Mucosa of stomach (tissue), 1 donor: Measurements from ENCODE around the gene GJA10.

Experiments used
- H3K27me3 ChIP-seq: one replicate; pipeline ENCODE4 v1.7.0; 2013; ENCODE audit warnings: mild to moderate bottlenecking, low read length; ENCODE audit not compliant: control insufficient read depth, insufficient read depth
- H3K36me3 ChIP-seq: one replicate; pipeline ENCODE4 v1.7.0; 2013; ENCODE audit warnings: low read length; ENCODE audit not compliant: control insufficient read depth, insufficient read depth
- H3K4me1 ChIP-seq: one replicate; pipeline ENCODE4 v1.7.0; 2013; ENCODE audit warnings: mild to moderate bottlenecking, low read length; ENCODE audit not compliant: control insufficient read depth, insufficient read depth
- H3K4me3 ChIP-seq: one replicate; pipeline ENCODE4 v1.7.0; 2013; ENCODE audit warnings: low read length
- H3K9ac ChIP-seq: one replicate; pipeline ENCODE4 v1.7.0; 2013; ENCODE audit warnings: mild to moderate bottlenecking, low read length, moderate library complexity
- H3K9me3 ChIP-seq: one replicate; pipeline ENCODE4 v1.7.0; 2013; ENCODE audit warnings: mild to moderate bottlenecking, low read length, moderate library complexity; ENCODE audit not compliant: control insufficient read depth
- donor health status: Pancreatic carcinoma.

The GJA10 gene

DNA sequence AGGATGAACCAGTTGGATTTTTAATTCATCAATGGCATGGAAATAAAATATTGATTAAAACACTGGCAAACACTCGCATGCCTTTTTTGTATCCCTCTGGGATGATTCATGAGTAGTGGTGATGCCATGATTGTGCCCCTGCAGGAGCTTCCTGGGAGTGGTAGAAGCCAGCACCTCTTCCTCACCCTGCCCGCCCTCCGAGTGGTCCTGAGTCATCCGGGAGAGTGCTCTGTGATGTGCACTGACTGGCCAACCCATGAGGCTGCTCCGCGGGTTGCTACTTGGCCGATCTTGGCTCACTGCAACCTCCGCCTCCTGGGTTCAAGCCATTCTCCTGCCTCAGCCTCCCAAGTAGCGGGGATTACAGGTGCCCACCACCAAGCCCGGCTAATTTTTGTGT, 27.4 kb downstream of the GJA10 start:
- no peaks in the 10 kb centered on the region for H3K4me1 ChIP-seq
- H3K36me3 ChIP-seq, result no peaks in the 10 kb centered on the region
- H3K4me3 ChIP-seq, result no peak overlapping the region

DNA sequence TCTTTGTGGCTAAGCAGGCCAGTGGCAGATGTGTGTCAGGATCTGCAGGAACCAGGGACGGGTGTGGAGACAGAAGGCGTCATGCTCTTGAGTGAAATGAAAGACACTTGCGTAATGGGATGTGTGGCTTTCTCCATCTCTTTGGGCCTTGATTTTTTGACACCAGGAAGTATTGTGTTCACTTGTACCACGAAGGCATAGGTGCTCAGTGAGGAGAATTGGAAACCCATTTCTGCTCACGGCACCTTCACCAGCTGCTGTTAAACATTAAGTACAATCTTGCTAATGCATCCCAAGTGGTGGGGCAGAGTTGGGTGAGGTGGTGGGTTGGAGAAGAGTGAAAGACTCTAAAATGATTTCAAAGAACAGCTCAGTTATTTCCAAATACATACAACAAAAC, 30.0 kb downstream of the GJA10 start:
- no peak overlapping the region for H3K4me3 ChIP-seq
- no peaks in the 10 kb centered on the region for H3K36me3 ChIP-seq
- H3K27me3 ChIP-seq, result no peaks in the 10 kb centered on the region
- no peak overlapping the region for H3K9ac ChIP-seq
- no peaks in the 10 kb centered on the region for H3K9me3 ChIP-seq
- H3K4me1 ChIP-seq, result no peaks in the 10 kb centered on the region

More for the DNA sequence above, 27.4 kb downstream of the GJA10 start:
- Histone ChIP-seq H3K9me3 (no peaks in the 10 kb centered on the region), H3K9ac (no peak overlapping the region), H3K27me3 (no peaks in the 10 kb centered on the region)

DNA sequence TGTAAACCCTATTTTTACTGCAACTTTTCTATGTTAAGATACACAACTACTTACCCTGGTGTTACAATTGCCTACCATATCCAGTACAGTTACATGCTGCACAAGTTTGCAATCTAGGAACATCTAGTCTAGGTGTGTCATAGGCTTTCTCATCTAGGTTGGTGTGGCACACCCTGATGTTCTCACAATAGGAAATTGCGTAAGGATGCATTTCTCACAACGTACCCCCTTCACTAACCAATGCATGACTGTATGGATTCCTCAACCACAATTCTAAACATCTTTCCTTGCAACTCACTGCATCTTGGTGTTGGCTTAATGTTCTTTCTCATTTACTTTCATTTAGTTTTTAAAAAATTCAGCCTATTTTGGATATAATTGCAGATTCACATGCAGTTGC, 31.6 kb downstream of the GJA10 start:
- H3K4me1 ChIP-seq, result no peaks in the 10 kb centered on the region
- H3K9me3 ChIP-seq, result no peaks in the 10 kb centered on the region
- H3K27me3 ChIP-seq, result no peaks in the 10 kb centered on the region
- H3K9ac ChIP-seq, result no peak overlapping the region
- H3K36me3 ChIP-seq, result no peaks in the 10 kb centered on the region
- no peak overlapping the region for H3K4me3 ChIP-seq

DNA sequence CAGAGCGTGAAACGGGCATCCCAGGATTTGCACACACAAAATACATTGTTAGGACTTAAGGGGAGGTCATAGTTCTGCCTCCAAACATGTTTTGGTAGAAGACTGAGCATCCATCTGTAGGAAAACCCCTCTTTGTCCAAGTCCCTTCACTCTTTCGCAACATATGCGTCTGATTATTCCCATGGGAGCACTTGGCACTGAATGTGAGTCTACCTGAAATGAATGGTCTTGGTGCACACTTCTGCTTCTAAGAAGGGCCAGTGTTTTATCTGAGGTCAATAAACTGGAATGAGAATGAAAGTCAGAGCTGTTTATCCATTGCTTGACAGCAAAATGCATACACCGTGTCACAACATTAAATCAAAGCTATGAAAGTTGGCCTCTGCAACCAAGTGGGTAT, 33.0 kb downstream of the GJA10 start:
- no peaks in the 10 kb centered on the region for H3K27me3 ChIP-seq
- H3K9me3 ChIP-seq, result no peaks in the 10 kb centered on the region
- H3K4me3 ChIP-seq, result no peak overlapping the region
- no peak overlapping the region for H3K9ac ChIP-seq
- no peaks in the 10 kb centered on the region for H3K36me3 ChIP-seq
- no peaks in the 10 kb centered on the region for H3K4me1 ChIP-seq

DNA sequence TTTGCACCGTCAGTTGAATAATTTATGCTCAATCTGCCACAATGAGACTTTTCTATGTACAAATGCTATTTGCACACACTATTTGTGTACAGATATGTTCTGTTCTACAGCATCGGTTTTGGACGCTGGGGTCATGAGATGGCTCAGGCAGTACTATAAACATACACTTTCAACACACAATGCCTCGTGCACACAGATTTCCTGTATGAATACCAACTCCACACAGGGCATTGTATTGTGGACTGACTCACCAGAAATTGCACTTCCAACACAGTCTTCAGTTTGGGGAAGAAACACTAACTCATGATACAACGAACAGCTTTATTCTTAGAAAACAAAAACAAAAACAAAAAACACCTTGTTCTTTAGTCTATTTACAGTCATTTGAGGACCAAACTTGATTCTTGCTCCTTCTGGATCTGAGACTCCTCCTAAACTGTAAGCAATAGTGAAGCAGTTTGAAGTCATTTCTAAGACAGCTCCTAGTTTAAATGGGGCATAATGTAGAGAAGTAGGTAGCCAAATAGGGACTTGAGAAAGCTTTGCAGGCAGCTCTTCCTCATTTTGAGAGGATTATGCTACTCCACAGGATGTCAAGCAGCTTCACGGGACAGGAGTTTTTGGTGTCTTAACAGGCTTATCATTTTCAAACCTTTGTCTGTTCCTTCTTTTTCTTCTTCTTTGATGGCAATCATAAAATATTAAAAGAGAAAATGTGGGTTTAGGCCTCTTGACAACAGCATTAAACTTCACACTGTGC, 33.7 kb downstream of the GJA10 start:
- H3K9me3 ChIP-seq, result no peaks in the 10 kb centered on the region
- H3K36me3 ChIP-seq, result no peaks in the 10 kb centered on the region
- no peaks in the 10 kb centered on the region for H3K27me3 ChIP-seq
- H3K9ac ChIP-seq, result no peak overlapping the region
- no peak overlapping the region for H3K4me3 ChIP-seq
- no peaks in the 10 kb centered on the region for H3K4me1 ChIP-seq

DNA sequence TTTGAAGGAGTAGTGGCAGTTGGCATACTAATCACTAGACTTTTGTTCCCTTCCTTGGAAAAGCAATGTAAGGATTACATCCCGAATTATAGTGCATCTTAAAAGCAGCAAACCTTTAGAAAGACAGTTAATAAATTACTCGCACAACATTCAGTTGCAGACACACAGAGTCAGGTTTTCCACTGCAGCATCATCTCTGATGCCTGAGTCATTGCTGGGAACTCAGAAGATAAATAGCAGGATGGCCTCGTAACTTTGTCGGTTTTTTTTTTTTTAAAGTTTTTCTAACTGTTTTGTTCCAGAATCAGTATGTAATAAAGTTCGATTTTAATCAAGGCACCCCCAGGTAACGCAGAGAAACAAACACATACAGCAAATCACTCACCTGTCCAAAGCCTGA, 34.3 kb downstream of the GJA10 start:
- H3K4me1 ChIP-seq, result no peaks in the 10 kb centered on the region
- H3K9ac ChIP-seq, result no peak overlapping the region
- H3K36me3 ChIP-seq, result no peaks in the 10 kb centered on the region
- no peaks in the 10 kb centered on the region for H3K27me3 ChIP-seq
- H3K9me3 ChIP-seq, result no peaks in the 10 kb centered on the region
- no peak overlapping the region for H3K4me3 ChIP-seq

DNA sequence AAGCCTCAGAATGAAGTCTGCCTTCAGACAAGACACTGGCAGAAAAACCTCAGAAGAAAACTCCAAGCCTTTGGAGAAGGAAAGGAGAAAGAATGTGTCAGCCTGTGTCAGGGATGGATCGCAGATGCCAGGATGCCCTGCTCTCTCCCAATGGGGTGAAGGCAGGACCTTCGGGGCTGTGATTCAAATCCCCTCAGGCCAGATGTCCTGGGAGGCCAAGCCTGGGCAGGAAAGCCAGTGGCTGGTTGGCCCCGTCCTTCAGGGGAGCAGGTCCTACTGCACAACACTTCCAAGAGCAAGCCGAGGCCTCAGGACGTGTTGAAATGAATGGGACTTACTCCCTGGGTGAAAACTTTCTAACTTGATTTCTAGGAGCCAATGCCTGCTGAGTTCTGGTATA, 36.5 kb downstream of the GJA10 start:
- Histone ChIP-seq H3K9me3 (no peaks in the 10 kb centered on the region), H3K36me3 (no peaks in the 10 kb centered on the region), H3K4me1 (no peaks in the 10 kb centered on the region), H3K9ac (no peak overlapping the region), H3K27me3 (no peaks in the 10 kb centered on the region), H3K4me3 (no peak overlapping the region)

DNA sequence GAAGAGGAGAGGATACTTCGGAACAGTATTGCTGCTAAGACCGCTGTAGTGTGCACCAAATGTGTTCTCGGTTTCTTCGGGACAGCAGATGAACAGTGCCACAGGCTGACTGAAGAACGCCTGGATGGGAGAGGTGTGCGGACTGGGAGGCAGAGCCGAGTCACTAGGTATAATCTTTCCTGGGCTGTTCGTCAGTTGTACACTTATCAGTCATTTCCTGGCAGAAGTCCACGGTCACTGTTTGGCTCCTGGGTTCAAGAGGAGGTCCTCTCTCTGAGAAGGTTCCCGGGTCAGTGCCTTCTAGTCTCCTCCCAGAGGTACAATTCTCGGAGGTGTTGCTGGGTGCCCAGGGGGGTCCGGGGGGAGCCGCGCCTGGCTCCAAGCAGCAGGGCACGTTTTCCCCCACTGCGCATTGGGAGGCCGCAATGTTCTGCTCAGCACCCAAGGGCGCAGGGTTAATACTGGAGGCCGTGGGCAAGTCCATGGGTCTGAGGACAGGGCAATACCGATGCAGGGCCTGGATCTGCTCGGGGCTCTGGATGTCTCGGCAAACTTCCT, 38.1 kb downstream of the GJA10 start:
- no peaks in the 10 kb centered on the region for H3K4me1 ChIP-seq
- no peak overlapping the region for H3K4me3 ChIP-seq
- H3K9me3 ChIP-seq, result no peaks in the 10 kb centered on the region
- H3K36me3 ChIP-seq, result no peaks in the 10 kb centered on the region
- H3K9ac ChIP-seq, result no peak overlapping the region
- no peaks in the 10 kb centered on the region for H3K27me3 ChIP-seq

DNA sequence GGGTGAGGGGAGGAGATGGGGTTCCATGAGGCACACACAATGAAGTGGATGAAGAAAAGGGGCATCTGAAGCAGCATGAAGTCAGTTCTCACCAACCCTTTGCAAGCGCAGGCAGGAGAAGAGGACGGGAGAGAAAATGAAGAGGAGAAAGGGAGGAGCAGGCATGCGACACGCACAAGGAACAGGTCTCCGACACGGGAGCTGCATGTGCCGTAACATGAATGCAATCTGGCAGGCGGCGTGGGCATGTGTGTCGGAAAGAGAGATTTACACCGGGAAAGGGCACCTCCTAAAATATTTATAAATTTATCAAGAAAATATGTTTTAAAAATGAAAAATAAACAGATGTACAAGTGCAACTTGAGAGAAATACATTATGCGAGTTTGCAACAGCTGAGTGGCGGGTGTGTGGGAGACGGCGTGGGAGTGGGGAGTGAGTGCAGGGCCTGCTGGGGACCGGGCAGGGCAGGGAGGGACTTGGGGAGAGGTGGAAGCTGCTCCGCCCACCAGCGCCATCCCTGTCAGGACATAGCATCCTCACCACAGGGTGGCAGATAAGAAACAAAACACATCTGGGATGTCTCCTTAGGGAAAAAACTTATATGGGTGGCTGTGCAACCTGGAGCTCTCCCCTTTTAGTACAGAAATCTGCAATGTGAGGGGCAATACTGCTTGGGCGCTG, 40.6 kb downstream of the GJA10 start:
- Histone ChIP-seq H3K9ac (no peak overlapping the region), H3K4me3 (no peak overlapping the region), H3K9me3 (no peaks in the 10 kb centered on the region), H3K27me3 (no peaks in the 10 kb centered on the region), H3K4me1 (no peaks in the 10 kb centered on the region), H3K36me3 (no peaks in the 10 kb centered on the region)

DNA sequence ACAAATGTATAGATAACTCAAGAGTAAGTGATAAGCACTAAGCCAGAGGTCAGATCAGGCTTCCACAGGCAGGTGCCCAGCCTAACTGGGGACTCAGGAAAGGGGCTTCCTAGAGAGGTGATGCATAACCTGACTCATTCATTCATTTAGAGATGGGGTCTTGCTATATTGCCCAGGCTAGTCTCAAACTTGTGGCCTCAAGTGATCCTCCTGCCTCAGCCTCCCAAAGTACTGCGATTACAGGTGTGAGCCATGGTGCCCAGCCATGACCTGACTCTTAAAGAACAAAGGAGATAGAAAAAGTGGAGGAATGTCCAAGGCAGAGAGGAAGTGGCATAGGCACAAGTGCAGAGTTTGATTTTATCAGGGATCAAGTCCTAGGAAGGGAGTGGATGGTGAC, 41.9 kb downstream of the GJA10 start:
- no peak overlapping the region for H3K4me3 ChIP-seq
- no peaks in the 10 kb centered on the region for H3K36me3 ChIP-seq
- no peak overlapping the region for H3K9ac ChIP-seq

DNA sequence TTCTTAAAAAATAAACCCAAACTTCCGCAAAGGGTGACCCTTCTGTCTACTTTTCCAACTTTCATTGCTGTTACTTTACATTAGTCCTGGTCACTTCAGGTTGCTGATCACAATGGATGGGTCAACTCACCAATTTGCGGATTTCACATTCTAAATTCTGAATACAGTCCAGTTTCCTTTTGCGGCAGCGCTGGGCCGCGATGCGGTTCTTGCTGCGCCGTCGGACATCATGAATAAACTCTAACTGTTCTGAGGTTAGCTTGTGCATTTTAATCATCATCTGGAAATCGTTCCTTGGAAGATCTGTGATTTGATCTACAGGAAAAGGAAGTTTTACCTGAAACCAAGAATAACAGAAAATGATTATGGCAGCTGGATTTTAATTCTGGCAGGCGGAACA, 43.7 kb downstream of the GJA10 start:
- Histone ChIP-seq H3K27me3 (no peaks in the 10 kb centered on the region), H3K9me3 (no peaks in the 10 kb centered on the region), H3K4me1 (peaks cover 19% of the 10 kb centered on the region), H3K9ac (no peak overlapping the region), H3K36me3 (no peaks in the 10 kb centered on the region), H3K4me3 (no peak overlapping the region)

More for the DNA sequence above, 41.9 kb downstream of the GJA10 start:
- Histone ChIP-seq H3K27me3 (no peaks in the 10 kb centered on the region), H3K9me3 (no peaks in the 10 kb centered on the region), H3K4me1 (peaks cover 11% of the 10 kb centered on the region)

DNA sequence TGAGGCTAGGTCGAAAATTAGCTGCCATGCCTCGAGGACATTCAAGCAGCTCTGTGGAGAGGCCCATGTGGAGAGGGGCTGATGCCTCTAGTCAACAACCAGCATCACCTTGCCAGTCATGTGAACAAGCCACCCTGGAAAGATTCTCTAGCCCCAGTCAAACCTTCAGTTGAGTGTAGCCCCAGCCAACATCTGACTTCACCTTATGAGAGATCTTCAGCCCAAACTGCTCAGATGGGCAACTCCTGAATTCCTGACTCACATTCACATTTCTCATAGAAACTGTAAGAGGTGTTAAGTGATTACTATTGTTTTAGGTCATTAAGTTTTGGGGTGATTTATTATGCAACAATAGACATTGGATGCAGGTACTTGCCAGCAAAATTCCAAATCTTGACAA, 44.9 kb downstream of the GJA10 start:
- H3K4me3 ChIP-seq, result no peak overlapping the region
- H3K9ac ChIP-seq, result no peak overlapping the region
- peaks cover 19% of the 10 kb centered on the region for H3K4me1 ChIP-seq
- H3K27me3 ChIP-seq, result no peaks in the 10 kb centered on the region
- H3K9me3 ChIP-seq, result no peaks in the 10 kb centered on the region
- no peaks in the 10 kb centered on the region for H3K36me3 ChIP-seq
